Measurements from ENCODE around the gene SLC33A1. TPM values are rescaled to one million over a fixed set of nuclear protein-coding genes. Genes with fewer than 3 reads are reported as not detected.
A peak's percentile ranks its signal among the peaks of the same experiment; 100 is the strongest.

The SLC33A1 gene
- total and polyA plus RNA-seq, 7 donors = 4.2 to 10.2 (median 7.5) TPM

GRCh38 chr3:155809181-155809580 lies 45.0 kb downstream of the SLC33A1 start:
- DNase-seq = no peak
- no peaks in the 10 kb centered on the region for H3K36me3 ChIP-seq (ENCODE audit: insufficient read depth in 1 of 2, low read depth in 1 of 2)
- intact Hi-C loops (cut with DNase I) = loop anchor here (5.0 kb wide), 2 partner anchors 43 to 63 kb away; partner anchors contain the start of genes GMPS (in 1 of the 2) and SLC33A1 (in 1 of the 2)
- ATAC-seq = no peak
- no peaks in the 10 kb centered on the region for H3K9me3 ChIP-seq
- no peak overlapping the region for H3K27ac ChIP-seq
- H3K27me3 ChIP-seq (ENCODE audit: insufficient read depth in 3 of 3, low read length in 2 of 3) = no peaks in the 10 kb centered on the region
- H3K4me3 ChIP-seq = no peak overlapping the region
- no peak for TF ChIP-seq CTCF (IDR thresholded peaks at IDR 0.05)
- no peaks in the 10 kb centered on the region for H3K4me1 ChIP-seq

GRCh38 chr3:155807823-155808222 lies 46.4 kb downstream of the SLC33A1 start:
- DNase-seq = no peak
- Histone ChIP-seq H3K9me3 (no peaks in the 10 kb centered on the region), H3K36me3 (ENCODE audit: insufficient read depth in 1 of 2, low read depth in 1 of 2) (peaks cover 0 to 8% of the 10 kb centered on the region in 2 donors), H3K4me3 (no peak overlapping the region), H3K27me3 (ENCODE audit: insufficient read depth in 3 of 3, low read length in 2 of 3) (no peaks in the 10 kb centered on the region), H3K4me1 (no peaks in the 10 kb centered on the region), H3K27ac (no peak overlapping the region)
- intact Hi-C loops (cut with DNase I) = loop anchor here (5.0 kb wide), 2 partner anchors 44 to 64 kb away; partner anchors contain the start of genes GMPS (in 1 of the 2) and SLC33A1 (in 1 of the 2)
- 93 to 97% (median 94%) methylated on average over 2 of the region's 2 CpGs for WGBS, 3 donors
- no peak for ATAC-seq
- no peak for TF ChIP-seq CTCF (IDR thresholded peaks at IDR 0.05)

GRCh38 chr3:155805802-155806618 lies 48.2 kb downstream of the SLC33A1 start, which contains the start of gene C3orf33:
Gene C3orf33 (minus strand): TSS chr3:155806278. CDS start chr3:155806252, 26 bp downstream.
- TF ChIP-seq CTCF (IDR thresholded peaks at IDR 0.05) = peak; percentile 88
- DNase-seq (peak; percentile 73 to 83), ATAC-seq (peak; percentile 93 to 99 (median 96))
- peak within 1 kb of the TSS; percentile 84 for H3K27ac ChIP-seq
- H3K9me3 ChIP-seq = no peaks in the 10 kb centered on the region
- peak within 1 kb of the TSS; percentile 76 for H3K4me3 ChIP-seq
- 0 to 1% (median 1%) methylated on average over 58 to 61 of the region's 61 CpGs for WGBS, 3 donors
- H3K4me1 ChIP-seq = no peaks in the 10 kb centered on the region
- H3K27me3 ChIP-seq (ENCODE audit: insufficient read depth in 3 of 3, low read length in 2 of 3) = no peaks in the 10 kb centered on the region
- intact Hi-C loops (cut with DNase I) = loop anchor here (1.0 to 5.0 kb wide), 3 partner anchors 46 to 66 kb away; partner anchors contain the start of genes GMPS (in 1 of the 2) and SLC33A1 (in 1 of the 2)
- H3K36me3 ChIP-seq (ENCODE audit: insufficient read depth in 1 of 2, low read depth in 1 of 2) = peaks cover 0 to 26% of the 10 kb centered on the region in 2 donors

GRCh38 chr3:155805204-155805801 lies 48.9 kb downstream of the SLC33A1 start:
- Histone ChIP-seq H3K27me3 (ENCODE audit: insufficient read depth in 3 of 3, low read length in 2 of 3) (no peaks in the 10 kb centered on the region), H3K27ac (peak overlapping the region; percentile 84), H3K4me3 (peak overlapping the region; percentile 76), H3K4me1 (no peaks in the 10 kb centered on the region), H3K36me3 (ENCODE audit: insufficient read depth in 1 of 2, low read depth in 1 of 2) (peaks cover 0 to 28% of the 10 kb centered on the region in 2 donors), H3K9me3 (no peaks in the 10 kb centered on the region)
- intact Hi-C loops (cut with DNase I) = loop anchor here (5.0 kb wide), 2 partner anchors 47 to 67 kb away; partner anchors contain the start of genes GMPS (in 1 of the 2) and SLC33A1 (in 1 of the 2)
- ATAC-seq = peak; percentile 29 to 67 (median 52)
- peak; percentile 45 to 48 for DNase-seq
- no peak for TF ChIP-seq CTCF (IDR thresholded peaks at IDR 0.05)
- WGBS, 3 donors = 43 to 59% (median 52%) methylated on average over 14 to 15 of the region's 15 CpGs
